PC-9 (cell line): Measurements from ENCODE around the gene TMEM51. TPM values are rescaled to one million over a fixed set of nuclear protein-coding genes. Genes with fewer than 3 reads are reported as not detected.

Experiments
- BruUV-seq: library from RNA; stranded (reverse); fragments of 400-500 nt; replicated peaks from 2 replicates; lab custom pipeline; 2021; lab: Mats Ljungman, UMichigan
- CTCF ChIA-PET: fragments of 300-600 bp; sonication (Branson Sonifier 250); formaldehyde crosslinking; loops from one replicate; lab custom pipeline; 2022; ENCODE audit warnings: antibody characterized with exemption; lab: Charles Lee
- POLR2A ChIA-PET: fragments of 300-600 bp; sonication (Branson Sonifier 250); formaldehyde crosslinking; loops from one replicate; lab custom pipeline; 2022; ENCODE audit warnings: antibody characterized with exemption; ENCODE audit not compliant: unreplicated experiment; lab: Charles Lee
- DNase-seq, 2 experiments: peaks; one replicate each; pipeline versions ENCODE4 v3.0.0 to v3.0.0-alpha.2; 2015 to 2022; ENCODE audit warnings: mixed read lengths in 1 of 2
- H2AFZ ChIP-seq: fragments of 200-600 bp; sonication (generic); 2 replicates; pipeline ENCODE4 v1.8.1; 2017; ENCODE audit warnings: antibody characterized with exemption
- H3F3A ChIP-seq: fragments of 200-600 bp; sonication (generic); 2 replicates; pipeline ENCODE4 v1.8.1; 2017; ENCODE audit warnings: antibody characterized with exemption, mild to moderate bottlenecking, low read depth; ENCODE audit not compliant: insufficient read depth
- H3K27ac ChIP-seq: fragments of 200-600 bp; sonication (generic); 2 replicates; pipeline ENCODE4 v1.6.1; 2016; ENCODE audit warnings: mixed run types
- H3K27me3 ChIP-seq: fragments of 200-600 bp; sonication (generic); 2 replicates; pipeline ENCODE4 v1.6.1; 2016; ENCODE audit warnings: low read depth, mixed run types; ENCODE audit not compliant: insufficient read depth
- H3K36me3 ChIP-seq: fragments of 200-600 bp; sonication (generic); 2 replicates; pipeline ENCODE4 v1.6.1; 2016; ENCODE audit warnings: low read depth, mixed run types
- H3K4me1 ChIP-seq: fragments of 200-600 bp; sonication (generic); replicated peaks from 2 replicates; pipeline ENCODE4 v1.6.1; 2016; ENCODE audit warnings: mixed run types; ENCODE audit not compliant: insufficient read depth
- H3K4me2 ChIP-seq: fragments of 200-600 bp; sonication (generic); 2 replicates; pipeline ENCODE4 v1.6.1; 2017; ENCODE audit warnings: mixed run types
- H3K4me3 ChIP-seq: fragments of 200-600 bp; sonication (generic); 2 replicates; pipeline ENCODE4 v1.6.1; 2016; ENCODE audit warnings: mixed run types
- H3K79me2 ChIP-seq: fragments of 200-600 bp; sonication (generic); 2 replicates; pipeline ENCODE4 v1.6.1; 2017; ENCODE audit warnings: low read depth, mixed run types
- H3K9me2 ChIP-seq: fragments of 200-600 bp; sonication (generic); 2 replicates; pipeline ENCODE4 v1.8.1; 2017; ENCODE audit warnings: mild to moderate bottlenecking; ENCODE audit not compliant: insufficient read depth
- H3K9me3 ChIP-seq: fragments of 200-600 bp; sonication (generic); 2 replicates; pipeline ENCODE4 v1.8.1; 2016; ENCODE audit warnings: low read depth; ENCODE audit not compliant: insufficient read depth
- H4K20me1 ChIP-seq: fragments of 200-600 bp; sonication (generic); 2 replicates; pipeline ENCODE4 v1.8.1; 2017; ENCODE audit not compliant: insufficient read depth
- CTCF ChIP-seq: fragments of 200-600 bp; sonication (generic); conservative IDR thresholded peaks from 2 replicates; pipeline ENCODE4 v1.6.1; 2017; ENCODE audit warnings: mixed run types, antibody characterized with exemption, mild to moderate bottlenecking, moderate library complexity
- EZH2 ChIP-seq: fragments of 200-600 bp; sonication (generic); IDR thresholded peaks from 2 replicates; pipeline ENCODE4 v1.8.0; 2017; ENCODE audit warnings: antibody characterized with exemption, low read depth
- intact Hi-C: fragments of 100-400 bp; cut with micrococcal nuclease; formaldehyde crosslinking; loops from one replicate; pipeline ENCODE4 v1.10.0; 2022; ENCODE audit not compliant: unreplicated experiment
- total RNA-seq: library from RNA; stranded (reverse); gene quantifications from 2 replicates; pipeline ENCODE4 v1.2.3, GENCODE V29; 2021

The TMEM51 gene
- total RNA-seq, 1 experiment from 2014 or later: 11.7 TPM

GRCh38 chr1:15139654-15140350 lies 13.7 kb upstream of the TMEM51 start:
- Histone ChIP-seq H3K36me3 (no peaks in the 10 kb centered on the region), H3K79me2 (no peaks in the 10 kb centered on the region), H3K27ac (peak overlapping the region; percentile 64), H3K4me2 (peak overlapping the region; percentile 71), H3F3A (peaks cover 18% of the 10 kb centered on the region; the same call in 1 of the 2 replicates), H3K4me1 (peaks cover 28% of the 10 kb centered on the region), H4K20me1 (no peaks in the 10 kb centered on the region), H3K27me3 (no peaks in the 10 kb centered on the region), H3K9me3 (no peaks in the 10 kb centered on the region), H3K4me3 (peak overlapping the region; percentile 10; the same call in 1 of the 2 replicates), H2AFZ (no peak overlapping the region), H3K9me2 (no peaks in the 10 kb centered on the region)
- DNase-seq: peak; percentile 84 to 86
- no TSS peak for BruUV-seq
- no peak for TF ChIP-seq EZH2
- TF ChIP-seq CTCF: no peak
- intact Hi-C loops: loop anchor here (5.0 kb wide), 1 partner anchor 282 kb away; no protein-coding TSS in a partner anchor
- CTCF ChIA-PET: interaction anchor here (0.7 kb wide), 1 partner anchor 83 kb away, joined by 8 read pairs; no protein-coding TSS in a partner anchor
- POLR2A ChIA-PET: interaction anchor here (0.6 kb wide), 1 partner anchor 78 kb away, joined by 7 read pairs; no protein-coding TSS in a partner anchor

GRCh38 chr1:15141935-15142539 lies 11.5 kb upstream of the TMEM51 start:
- Histone ChIP-seq H3K4me3 (no peak overlapping the region), H3K36me3 (no peaks in the 10 kb centered on the region), H3K9me2 (no peaks in the 10 kb centered on the region), H3K27me3 (no peaks in the 10 kb centered on the region), H3K79me2 (no peaks in the 10 kb centered on the region), H2AFZ (no peak overlapping the region), H3K27ac (no peak overlapping the region), H3K9me3 (no peaks in the 10 kb centered on the region), H4K20me1 (no peaks in the 10 kb centered on the region), H3K4me1 (peaks cover 28% of the 10 kb centered on the region), H3F3A (peaks cover 18% of the 10 kb centered on the region; the same call in 1 of the 2 replicates), H3K4me2 (no peak overlapping the region)
- intact Hi-C loops: no loop called here
- ChIA-PET POLR2A (interaction anchor here (0.5 to 0.7 kb wide), 2 partner anchors 10 to 53 kb away, joined by 3 to 10 read pairs; no protein-coding TSS in a partner anchor), CTCF (interaction anchor here (0.9 kb wide), 1 partner anchor 9 kb away, joined by 3 read pairs; no protein-coding TSS in a partner anchor)
- DNase-seq: peak; percentile 29 to 55
- TF ChIP-seq CTCF: no peak; the same call in 1 of the 2 replicates
- TF ChIP-seq EZH2: no peak
- BruUV-seq: no TSS peak

GRCh38 chr1:15145327-15145726 lies 8.2 kb upstream of the TMEM51 start:
- no peak for TF ChIP-seq EZH2
- no peak for TF ChIP-seq CTCF
- DNase-seq: peak in 1 of 2 experiments; percentile 38
- H4K20me1 ChIP-seq: no peaks in the 10 kb centered on the region
- peaks cover 5% of the 10 kb centered on the region; the same call in 1 of the 2 replicates for H3F3A ChIP-seq
- intact Hi-C loops: no loop called here
- H3K79me2 ChIP-seq: no peaks in the 10 kb centered on the region
- H3K27ac ChIP-seq: no peak overlapping the region
- no peak overlapping the region for H2AFZ ChIP-seq
- H3K4me1 ChIP-seq: peaks cover 13% of the 10 kb centered on the region
- no peaks in the 10 kb centered on the region for H3K27me3 ChIP-seq
- no peak overlapping the region for H3K4me2 ChIP-seq
- no TSS peak for BruUV-seq
- CTCF ChIA-PET: no interaction called here
- no peak overlapping the region for H3K4me3 ChIP-seq
- POLR2A ChIA-PET: interaction anchor here (0.5 kb wide), 1 partner anchor 17 kb away, joined by 3 read pairs; no protein-coding TSS in a partner anchor
- no peaks in the 10 kb centered on the region for H3K9me2 ChIP-seq
- H3K36me3 ChIP-seq: no peaks in the 10 kb centered on the region
- no peaks in the 10 kb centered on the region for H3K9me3 ChIP-seq
